H1 (cell line): Measurements from ENCODE around the gene KIF26B. TPM values are rescaled to one million over a fixed set of nuclear protein-coding genes. Genes with fewer than 3 reads are reported as not detected.
"Not testable (repeated sequence)": the region's sequence is repeated elsewhere in the genome, so short reads cannot be mapped to it uniquely, and the experiment has no call there.

Experiments used
- CTCF ChIA-PET: fragments of 300-600 bp; sonication (Branson Sonifier 250); formaldehyde crosslinking; loops from one replicate; lab custom pipeline; 2021; ENCODE audit not compliant: partially characterized antibody; lab: Charles Lee
- POLR2A ChIA-PET: fragments of 300-600 bp; sonication (Branson Sonifier 250); formaldehyde crosslinking; loops from one replicate; lab custom pipeline; 2021; ENCODE audit warnings: inconsistent platforms; ENCODE audit not compliant: partially characterized antibody; lab: Charles Lee
- DNase-seq, 2 experiments: peaks; one replicate each; pipeline versions ENCODE4 v3.0.0 to v3.0.0-alpha.2; 2010 to 2022; ENCODE audit warnings: low spot score in 2 of 2, low read depth in 1 of 2, mixed read lengths in 1 of 2
- FAIRE-seq: peaks from 2 replicates; lab custom pipeline; 2011; peaks lifted over from hg19 to GRCh38; lab: Jason Lieb, UNC
- H2AFZ ChIP-seq: 2 replicates; pipeline ENCODE4 v1.8.1; 2012; ENCODE audit warnings: low read length, inconsistent platforms
- H2AK5ac ChIP-seq: 2 replicates; pipeline ENCODE4 v1.6.1; 2013; ENCODE audit warnings: low read depth, low read length
- H2BK120ac ChIP-seq: replicated peaks from 2 replicates; pipeline ENCODE3; 2013; ENCODE audit warnings: low read depth, low read length, inconsistent platforms
- H2BK12ac ChIP-seq: 2 replicates; pipeline ENCODE4 v1.6.1; 2013; ENCODE audit warnings: low read depth, low read length
- H2BK15ac ChIP-seq: 2 replicates; pipeline ENCODE4 v1.6.1; 2013; ENCODE audit warnings: low read length
- H2BK20ac ChIP-seq: 2 replicates; pipeline ENCODE4 v1.6.1; 2013; ENCODE audit warnings: low read length
- H2BK5ac ChIP-seq: 2 replicates; pipeline ENCODE4 v1.6.1; 2013; ENCODE audit warnings: low read depth, low read length
- H3K14ac ChIP-seq: 2 replicates; pipeline ENCODE4 v1.6.1; 2013; ENCODE audit warnings: inconsistent platforms; ENCODE audit not compliant: insufficient read length
- H3K18ac ChIP-seq: 2 replicates; pipeline ENCODE4 v1.6.1; 2013; ENCODE audit warnings: low read length; ENCODE audit errors: extremely low read depth
- H3K23ac ChIP-seq: 2 replicates; pipeline ENCODE4 v1.6.1; 2013; ENCODE audit warnings: inconsistent platforms; ENCODE audit not compliant: insufficient read length
- H3K23me2 ChIP-seq: 2 replicates; pipeline ENCODE4 v1.6.1; 2013; ENCODE audit warnings: low read depth, low read length
- H3K27ac ChIP-seq: 2 replicates; pipeline ENCODE4 v1.6.1; 2011; ENCODE audit warnings: low read depth, low read length, inconsistent platforms
- H3K27me3 ChIP-seq, 4 experiments: replicated peaks in 1 of 4; 1 replicate in 1 of 4; 2 replicates in 3 of 4; pipeline versions ENCODE4 v1.6.1 to v1.8.1; 2011 to 2013; ENCODE audit warnings: low read length in 3 of 4, mild to moderate bottlenecking in 3 of 4, inconsistent platforms in 2 of 4, mixed read lengths in 2 of 4, moderate library complexity in 1 of 4; ENCODE audit not compliant: control insufficient read depth in 3 of 4, insufficient read depth in 3 of 4; ENCODE audit errors: extremely low read depth in 1 of 4
- H3K36me3 ChIP-seq, 4 experiments: 2 replicates each; pipeline versions ENCODE4 v1.6.1 to v1.8.1; 2011 to 2013; ENCODE audit warnings: mild to moderate bottlenecking in 4 of 4, low read length in 3 of 4, moderate library complexity in 2 of 4, control low read depth in 1 of 4, inconsistent platforms in 1 of 4; ENCODE audit not compliant: insufficient read depth in 4 of 4, control insufficient read depth in 2 of 4
- H3K4ac ChIP-seq: replicated peaks from 2 replicates; pipeline ENCODE3; 2013; ENCODE audit warnings: low read length, low read depth, mixed read lengths, inconsistent platforms; ENCODE audit not compliant: insufficient read length
- H3K4me1 ChIP-seq, 4 experiments: replicated peaks in 1 of 4; 1 replicate in 1 of 4; 2 replicates in 3 of 4; pipeline versions ENCODE4 v1.6.1 to v1.8.1; 2011 to 2013; ENCODE audit warnings: low read length in 3 of 4, inconsistent platforms in 2 of 4, mixed read lengths in 1 of 4; ENCODE audit not compliant: insufficient read depth in 4 of 4, control insufficient read depth in 3 of 4
- H3K4me2 ChIP-seq, 2 experiments: 2 replicates each; pipeline versions ENCODE4 v1.6.1 to v1.8.1; 2011 to 2013; ENCODE audit warnings: low read depth in 2 of 2, low read length in 2 of 2, control low read depth in 1 of 2, inconsistent platforms in 1 of 2, mild to moderate bottlenecking in 1 of 2; ENCODE audit not compliant: insufficient read depth in 1 of 2
- H3K4me3 ChIP-seq, 4 experiments: fragments of 200-600, 300-600 bp in 1 of 4; sonication (generic), shearing (Covaris generic), sonication (Bioruptor Twin) in 1 of 4; 2 replicates each; pipeline versions ENCODE4 v1.5.1 to v1.8.1; 2011 to 2016; ENCODE audit warnings: low read length in 4 of 4, low read depth in 3 of 4, control low read depth in 2 of 4, inconsistent platforms in 2 of 4, mild to moderate bottlenecking in 2 of 4, mixed read lengths in 1 of 4, moderate library complexity in 1 of 4; ENCODE audit not compliant: insufficient read depth in 2 of 4; ENCODE audit errors: extremely low read depth in 1 of 4
- H3K56ac ChIP-seq: replicated peaks from 2 replicates; pipeline ENCODE3; 2013; ENCODE audit warnings: low read depth, mild to moderate bottlenecking, mixed read lengths, low read length, inconsistent platforms; ENCODE audit not compliant: insufficient read length
- H3K79me1 ChIP-seq: 2 replicates; pipeline ENCODE4 v1.6.1; 2013; ENCODE audit warnings: low read depth, low read length, control low read depth
- H3K79me2 ChIP-seq, 2 experiments: 2 replicates each; pipeline versions ENCODE4 v1.6.1 to v1.8.1; 2012 to 2013; ENCODE audit warnings: low read length in 2 of 2, mild to moderate bottlenecking in 2 of 2, inconsistent platforms in 1 of 2; ENCODE audit not compliant: insufficient read depth in 2 of 2, control insufficient read depth in 1 of 2
- H3K9ac ChIP-seq, 4 experiments: replicated peaks in 1 of 4; 1 replicate in 1 of 4; 2 replicates in 3 of 4; pipeline versions ENCODE4 v1.6.1 to v1.8.1; 2011 to 2013; ENCODE audit warnings: low read depth in 3 of 4, low read length in 3 of 4, control low read depth in 2 of 4, mild to moderate bottlenecking in 2 of 4, moderate library complexity in 2 of 4, inconsistent platforms in 1 of 4; ENCODE audit errors: extremely low read depth in 1 of 4
- H3K9me3 ChIP-seq, 2 experiments: 2 replicates each; pipeline versions ENCODE4 v1.6.1 to v1.8.1; 2012 to 2013; ENCODE audit warnings: mild to moderate bottlenecking in 2 of 2, moderate library complexity in 2 of 2, control low read depth in 1 of 2, inconsistent platforms in 1 of 2, low read depth in 1 of 2, low read length in 1 of 2, mixed read lengths in 1 of 2; ENCODE audit not compliant: insufficient read depth in 2 of 2
- H4K20me1 ChIP-seq, 2 experiments: replicated peaks in 1 of 2; 2 replicates each; pipeline versions ENCODE3 to v1.8.1; 2011 to 2013; ENCODE audit warnings: inconsistent platforms in 2 of 2, low read length in 2 of 2, mild to moderate bottlenecking in 1 of 2; ENCODE audit not compliant: insufficient read depth in 2 of 2, control insufficient read depth in 1 of 2
- H4K5ac ChIP-seq: 2 replicates; pipeline ENCODE4 v1.6.1; 2013; ENCODE audit warnings: low read length, low read depth, mixed read lengths, inconsistent platforms; ENCODE audit not compliant: insufficient read length
- H4K8ac ChIP-seq: 2 replicates; pipeline ENCODE4 v1.8.0; 2013; ENCODE audit warnings: mild to moderate bottlenecking, moderate library complexity, low read length, inconsistent platforms; ENCODE audit not compliant: insufficient read depth; ENCODE audit errors: extremely low read depth
- H4K91ac ChIP-seq: replicated peaks from 2 replicates; pipeline ENCODE3; 2013; ENCODE audit warnings: low read length, mixed read lengths, inconsistent platforms; ENCODE audit not compliant: insufficient read length
- WGBS, 2 experiments: shearing (Covaris generic) in 1 of 2; methylation state at CpG; one replicate each; pipeline versions ENCODE4 v1.1.6 to v1.1.7; 2013 to 2015; ENCODE audit warnings: low lambda C conversion rate in 2 of 2, mixed read lengths in 2 of 2, inconsistent platforms in 1 of 2, low coverage in 1 of 2, missing lambda C conversion rate in 1 of 2; ENCODE audit not compliant: insufficient replicate concordance in 2 of 2, insufficient coverage in 1 of 2, insufficient read length in 1 of 2; ENCODE audit errors: extremely low coverage in 1 of 2, missing lambda C conversion rate in 1 of 2; 5-methylcytosine and 5-hydroxymethylcytosine counted together
- polyA plus RNA-seq, 7 experiments: library from polyadenylated mRNA; depleted of rRNA in 3 of 7; stranded (reverse) in 5 of 7; unstranded in 2 of 7; fragments of >200 nt in 5 of 7; fragments of 200-250 nt in 2 of 7; gene quantifications; 1 replicate in 5 of 7; 2 replicates in 1 of 7; 4 replicates in 1 of 7; pipeline versions ENCODE4 v1.2.1 to v1.2.3, GENCODE V29; 2011 to 2013; ENCODE audit warnings: missing spikeins in 2 of 7, mixed read lengths in 2 of 7
- total RNA-seq: library from RNA; stranded (reverse); fragmentation: NEBNext Ultra II Directional; extraction: Animal tissue kit (Norgen Biotek cat#: 25700); gene quantifications from 2 replicates; pipeline ENCODE4 v1.2.1, GENCODE V29; 2021

KIF26B gene
- total and polyA plus RNA-seq, 2 of the 8 experiments (the other 6 are each of a cell fraction or from before 2014, with no cell fraction given): 0.06 to 0.28 TPM

GRCh38 chr1:245336984-245337355, 182.2 kb downstream of the KIF26B start:
- not testable (repeated sequence) for H3K27ac ChIP-seq

More at GRCh38 chr1:245336984-245337355, 182.2 kb downstream of the KIF26B start:
- H3K18ac ChIP-seq, H3K27me3 ChIP-seq, H3K4me2 ChIP-seq, H2BK20ac ChIP-seq, CTCF ChIA-PET, POLR2A ChIA-PET, H3K9me3 ChIP-seq, H3K9ac ChIP-seq, H4K8ac ChIP-seq, H3K4ac ChIP-seq, H4K91ac ChIP-seq, H2BK15ac ChIP-seq, H3K79me2 ChIP-seq, H3K23ac ChIP-seq, H3K79me1 ChIP-seq, H3K56ac ChIP-seq, H3K23me2 ChIP-seq, H3K14ac ChIP-seq, H2AFZ ChIP-seq, H2BK5ac ChIP-seq, H4K5ac ChIP-seq, H3K4me3 ChIP-seq, H3K4me1 ChIP-seq, FAIRE-seq, H2BK12ac ChIP-seq, H2AK5ac ChIP-seq, H4K20me1 ChIP-seq, H3K36me3 ChIP-seq, H2BK120ac ChIP-seq, DNase-seq: not testable (repeated sequence)
- 83% methylated on average over 2 of the region's 2 CpGs; no CpG with 5 or more reads in 1 of the 2 experiments for WGBS, 2 experiments
